ENCODE measurements around the gene SNAPC5.

The SNAPC5 gene

DNA sequence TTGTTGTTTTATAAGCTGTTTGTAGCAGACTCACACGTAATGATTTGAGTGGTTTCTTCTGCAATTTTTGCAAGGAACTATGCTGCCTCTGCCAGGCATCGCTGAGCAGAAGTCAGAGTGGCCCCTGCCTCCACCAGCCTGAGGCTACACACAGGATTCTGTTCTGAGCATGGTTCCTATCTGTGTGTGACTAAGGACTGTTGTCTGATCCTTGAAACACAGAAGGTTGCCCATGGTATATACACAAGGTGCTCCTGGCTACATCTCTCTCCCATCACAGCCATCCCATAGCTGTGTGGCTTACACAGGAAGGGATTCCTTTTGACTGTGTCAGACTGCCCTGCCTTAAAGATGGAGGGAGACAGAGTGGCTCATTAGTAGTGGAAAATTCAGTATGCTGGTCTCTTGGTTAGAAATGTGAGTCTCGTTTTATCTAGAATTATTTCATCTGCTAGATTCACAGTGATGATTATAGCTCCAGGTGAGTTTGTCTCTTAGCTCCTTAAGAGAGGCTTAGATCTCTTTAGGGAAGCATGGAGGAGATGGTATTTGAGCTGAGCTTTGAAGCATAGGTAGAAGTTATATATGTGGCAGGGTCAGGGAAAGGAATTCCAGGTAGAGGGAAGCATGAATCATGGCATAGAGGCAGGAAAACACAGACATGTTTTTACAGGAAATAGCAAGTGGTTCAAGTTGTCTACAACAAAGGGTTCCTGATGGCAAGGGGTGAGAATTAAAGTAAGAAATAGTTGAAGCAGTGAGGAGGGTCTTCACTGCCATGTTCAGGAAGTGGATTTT is 37.5 kb downstream of the SNAPC5 start:
- no peak overlapping the region for H3K4me3 ChIP-seq (ENCODE audit: low read depth, low read length)
- DNase-seq (ENCODE audit: low read depth): no peak
- in situ Hi-C loops (cut with HindIII; ENCODE audit: low sequenced_read_pairs): no loop called here
- TF ChIP-seq, protein P1, sequence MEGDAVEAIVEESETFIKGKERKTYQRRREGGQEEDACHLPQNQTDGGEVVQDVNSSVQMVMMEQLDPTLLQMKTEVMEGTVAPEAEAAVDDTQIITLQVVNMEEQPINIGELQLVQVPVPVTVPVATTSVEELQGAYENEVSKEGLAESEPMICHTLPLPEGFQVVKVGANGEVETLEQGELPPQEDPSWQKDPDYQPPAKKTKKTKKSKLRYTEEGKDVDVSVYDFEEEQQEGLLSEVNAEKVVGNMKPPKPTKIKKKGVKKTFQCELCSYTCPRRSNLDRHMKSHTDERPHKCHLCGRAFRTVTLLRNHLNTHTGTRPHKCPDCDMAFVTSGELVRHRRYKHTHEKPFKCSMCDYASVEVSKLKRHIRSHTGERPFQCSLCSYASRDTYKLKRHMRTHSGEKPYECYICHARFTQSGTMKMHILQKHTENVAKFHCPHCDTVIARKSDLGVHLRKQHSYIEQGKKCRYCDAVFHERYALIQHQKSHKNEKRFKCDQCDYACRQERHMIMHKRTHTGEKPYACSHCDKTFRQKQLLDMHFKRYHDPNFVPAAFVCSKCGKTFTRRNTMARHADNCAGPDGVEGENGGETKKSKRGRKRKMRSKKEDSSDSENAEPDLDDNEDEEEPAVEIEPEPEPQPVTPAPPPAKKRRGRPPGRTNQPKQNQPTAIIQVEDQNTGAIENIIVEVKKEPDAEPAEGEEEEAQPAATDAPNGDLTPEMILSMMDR (IDR thresholded peaks at IDR 0.05; ENCODE audit: low read depth, low read length, missing control alignments): no peak

DNA sequence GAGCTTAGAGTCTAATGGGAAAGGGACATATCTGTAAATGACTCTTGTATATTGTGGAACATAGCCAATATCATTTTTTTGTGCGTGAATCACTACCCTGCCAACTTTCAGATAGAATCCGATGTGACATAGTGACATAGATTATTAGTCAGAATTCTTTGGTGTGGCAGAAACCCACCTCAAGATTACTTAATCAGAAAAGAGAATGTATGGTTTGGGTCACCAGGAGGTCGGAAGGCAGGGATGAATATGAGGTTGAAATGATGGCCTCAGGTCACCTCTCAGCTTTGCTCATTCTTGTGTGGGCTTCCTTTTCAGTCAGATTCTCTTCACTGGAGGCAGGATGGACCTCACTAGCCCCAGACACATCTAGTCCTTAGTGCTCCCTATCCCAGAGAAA is 41.4 kb downstream of the SNAPC5 start:
- TF ChIP-seq, protein P1 (IDR thresholded peaks at IDR 0.05; ENCODE audit: low read depth, low read length, missing control alignments): no peak
- in situ Hi-C loops (cut with HindIII; ENCODE audit: low sequenced_read_pairs): no loop called here
- no peak overlapping the region for H3K4me3 ChIP-seq (ENCODE audit: low read depth, low read length)
- no peak for DNase-seq (ENCODE audit: low read depth)

GRCh38 chr15:66454143-66454542 is 43.4 kb downstream of the SNAPC5 start:
- TF ChIP-seq, protein P1 (IDR thresholded peaks at IDR 0.05; ENCODE audit: low read depth, low read length, missing control alignments): no peak
- in situ Hi-C loops (cut with HindIII; ENCODE audit: low sequenced_read_pairs): no loop called here
- no peak overlapping the region for H3K4me3 ChIP-seq (ENCODE audit: low read depth, low read length)
- DNase-seq (ENCODE audit: low read depth): no peak

GRCh38 chr15:66452971-66453580 is 44.5 kb downstream of the SNAPC5 start:
- in situ Hi-C loops (cut with HindIII; ENCODE audit: low sequenced_read_pairs): no loop called here
- no peak for DNase-seq (ENCODE audit: low read depth)
- TF ChIP-seq, protein P1 (IDR thresholded peaks at IDR 0.05; ENCODE audit: low read depth, low read length, missing control alignments): no peak
- H3K4me3 ChIP-seq (ENCODE audit: low read depth, low read length): no peak overlapping the region

GRCh38 chr15:66452420-66452819 is 45.1 kb downstream of the SNAPC5 start:
- no peak overlapping the region for H3K4me3 ChIP-seq (ENCODE audit: low read depth, low read length)
- DNase-seq (ENCODE audit: low read depth): no peak

More at GRCh38 chr15:66452420-66452819, 45.1 kb downstream of the SNAPC5 start:
- in situ Hi-C loops (cut with HindIII; ENCODE audit: low sequenced_read_pairs): no loop called here
- TF ChIP-seq, protein P1 (IDR thresholded peaks at IDR 0.05; ENCODE audit: low read depth, low read length, missing control alignments): no peak
